Mesenchymal stem cell (in vitro differentiated cells and primary cell): ENCODE data around the gene PPY.
"Not testable (repeated sequence)": the region's sequence is repeated elsewhere in the genome, so short reads cannot be mapped to it uniquely, and the experiment has no call there.

Source experiments
- DNase-seq: peaks from one replicate; pipeline ENCODE4 v3.0.0-alpha.2; 2013
- H2AFZ ChIP-seq: one replicate; pipeline ENCODE4 v1.6.1; 2013; ENCODE audit warnings: low read depth, mild to moderate bottlenecking, control low read depth, inconsistent platforms, low read length, moderate library complexity
- H2AK5ac ChIP-seq: 2 replicates; pipeline ENCODE4 v1.6.1; 2013; ENCODE audit warnings: low read length, moderate library complexity, mild to moderate bottlenecking, inconsistent platforms; ENCODE audit not compliant: severe bottlenecking
- H2BK120ac ChIP-seq: one replicate; pipeline ENCODE4 v1.6.1; 2013; ENCODE audit warnings: low read depth, mild to moderate bottlenecking, inconsistent platforms, low read length, moderate library complexity
- H2BK12ac ChIP-seq, 2 experiments: one replicate each; pipeline ENCODE4 v1.6.1; 2013; ENCODE audit warnings: inconsistent platforms in 2 of 2, low read length in 2 of 2, mild to moderate bottlenecking in 2 of 2, moderate library complexity in 2 of 2, control low read depth in 1 of 2
- H2BK15ac ChIP-seq: one replicate; pipeline ENCODE4 v1.6.1; 2013; ENCODE audit warnings: mild to moderate bottlenecking, low read depth, inconsistent platforms; ENCODE audit not compliant: poor library complexity, severe bottlenecking
- H2BK5ac ChIP-seq: 2 replicates; pipeline ENCODE4 v1.6.1; 2013; ENCODE audit warnings: low read depth, mild to moderate bottlenecking, low read length, control low read depth, inconsistent platforms; ENCODE audit not compliant: poor library complexity, severe bottlenecking
- H3K14ac ChIP-seq, 2 experiments: one replicate each; pipeline ENCODE4 v1.6.1; 2013; ENCODE audit warnings: inconsistent platforms in 2 of 2, low read length in 2 of 2, control low read depth in 1 of 2, mild to moderate bottlenecking in 1 of 2, moderate library complexity in 1 of 2
- H3K18ac ChIP-seq, 2 experiments: one replicate each; pipeline ENCODE4 v1.6.1; 2013; ENCODE audit warnings: inconsistent platforms in 2 of 2, low read length in 2 of 2, control low read depth in 1 of 2, low read depth in 1 of 2, mild to moderate bottlenecking in 1 of 2
- H3K23ac ChIP-seq, 2 experiments: one replicate each; pipeline ENCODE4 v1.6.1; 2013; ENCODE audit warnings: inconsistent platforms in 2 of 2, low read length in 2 of 2, mild to moderate bottlenecking in 2 of 2, moderate library complexity in 2 of 2, control low read depth in 1 of 2
- H3K27ac ChIP-seq: 2 replicates; pipeline ENCODE4 v1.5.1; 2013; ENCODE audit warnings: mild to moderate bottlenecking, moderate library complexity, low read length, control low read depth, inconsistent platforms; ENCODE audit not compliant: poor library complexity, severe bottlenecking
- H3K27me3 ChIP-seq, 2 experiments: 2 replicates each; pipeline versions ENCODE4 v1.6.1 to v1.7.0; 2013; ENCODE audit warnings: low read length in 2 of 2, mild to moderate bottlenecking in 2 of 2, moderate library complexity in 2 of 2, control low read depth in 1 of 2, inconsistent platforms in 1 of 2; ENCODE audit not compliant: control insufficient read depth in 1 of 2, insufficient read depth in 1 of 2
- H3K36me3 ChIP-seq, 2 experiments: 2 replicates each; pipeline versions ENCODE4 v1.6.1 to v1.7.0; 2013; ENCODE audit warnings: low read length in 2 of 2, control low read depth in 1 of 2, inconsistent platforms in 1 of 2, low read depth in 1 of 2, mild to moderate bottlenecking in 1 of 2; ENCODE audit not compliant: insufficient read depth in 2 of 2, control insufficient read depth in 1 of 2
- H3K4ac ChIP-seq, 2 experiments: one replicate each; pipeline ENCODE4 v1.6.1; 2013; ENCODE audit warnings: inconsistent platforms in 2 of 2, low read length in 2 of 2, mild to moderate bottlenecking in 2 of 2, moderate library complexity in 2 of 2, control low read depth in 1 of 2, low read depth in 1 of 2
- H3K4me1 ChIP-seq: 2 replicates; pipeline ENCODE4 v1.6.1; 2013; ENCODE audit warnings: low read depth, low read length, control low read depth; ENCODE audit not compliant: control insufficient read depth, insufficient read depth
- H3K4me2 ChIP-seq: 2 replicates; pipeline ENCODE4 v1.6.1; 2013; ENCODE audit warnings: low read length, mild to moderate bottlenecking, inconsistent platforms; ENCODE audit not compliant: poor library complexity, severe bottlenecking
- H3K4me3 ChIP-seq, 2 experiments: 2 replicates each; pipeline versions ENCODE4 v1.5.1 to v1.7.0; 2013; ENCODE audit warnings: low read length in 2 of 2, mild to moderate bottlenecking in 2 of 2, control low read depth in 1 of 2, low read depth in 1 of 2; ENCODE audit not compliant: insufficient read depth in 1 of 2
- H3K79me1 ChIP-seq: replicated peaks from 2 replicates; pipeline ENCODE4 v1.6.1; 2013; ENCODE audit warnings: mild to moderate bottlenecking, control low read depth, low read length, inconsistent platforms; ENCODE audit not compliant: poor library complexity, severe bottlenecking
- H3K9ac ChIP-seq: 2 replicates; pipeline ENCODE4 v1.7.0; 2013; ENCODE audit warnings: mild to moderate bottlenecking, low read length, moderate library complexity
- H3K9me3 ChIP-seq: 2 replicates; pipeline ENCODE4 v1.7.0; 2013; ENCODE audit warnings: mild to moderate bottlenecking, low read length; ENCODE audit not compliant: control insufficient read depth
- H4K8ac ChIP-seq: one replicate; pipeline ENCODE4 v1.6.1; 2013; ENCODE audit warnings: inconsistent platforms, mild to moderate bottlenecking, low read length, moderate library complexity
- H4K91ac ChIP-seq: one replicate; pipeline ENCODE4 v1.6.1; 2013; ENCODE audit warnings: mild to moderate bottlenecking, low read length, inconsistent platforms
- WGBS: methylation state at CpG from one replicate; pipeline ENCODE4 v1.1.7; 2013; ENCODE audit warnings: mixed read lengths; 5-methylcytosine and 5-hydroxymethylcytosine counted together

The PPY gene

DNA sequence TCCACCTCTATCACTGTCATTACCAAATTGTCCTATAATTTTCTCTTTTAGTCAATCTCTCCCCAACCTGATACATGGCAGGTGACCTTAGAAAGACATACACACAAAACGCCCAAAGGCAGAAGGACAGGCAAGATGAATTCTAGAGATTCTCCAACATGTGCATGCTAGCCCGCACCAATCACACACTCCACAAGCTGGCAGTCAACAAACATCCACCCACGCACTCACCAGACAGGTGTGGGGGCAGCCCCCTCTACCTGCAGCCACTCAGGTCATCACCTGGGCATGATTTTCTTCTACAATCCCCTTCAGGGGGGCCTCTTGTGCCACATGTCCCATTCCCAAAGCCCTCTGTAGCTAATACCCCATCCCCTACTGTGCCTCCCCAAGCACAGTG is 44.4 kb downstream of the PPY start:
- H2BK12ac ChIP-seq, result no peak overlapping the region
- no peak overlapping the region for H3K23ac ChIP-seq
- H2AK5ac ChIP-seq, result no peak overlapping the region
- H3K14ac ChIP-seq, result no peak overlapping the region
- no peak overlapping the region for H2BK15ac ChIP-seq
- no peak overlapping the region for H3K4me2 ChIP-seq
- H3K18ac ChIP-seq, result no peak overlapping the region
- H4K8ac ChIP-seq, result no peak overlapping the region
- H3K36me3 ChIP-seq, result no peaks in the 10 kb centered on the region
- H3K27ac ChIP-seq, result no peak overlapping the region
- no peak overlapping the region for H3K9ac ChIP-seq
- WGBS, result 86% methylated on average over 3 of the region's 3 CpGs
- no peak overlapping the region for H2BK120ac ChIP-seq
- peaks cover 0 to 28% of the 10 kb centered on the region in 2 experiments for H3K27me3 ChIP-seq
- no peak overlapping the region for H3K4ac ChIP-seq
- H3K79me1 ChIP-seq, result no peaks in the 10 kb centered on the region
- no peaks in the 10 kb centered on the region for H3K9me3 ChIP-seq
- DNase-seq, result no peak
- no peak overlapping the region for H3K4me3 ChIP-seq
- peaks cover 17% of the 10 kb centered on the region for H3K4me1 ChIP-seq
- no peak overlapping the region for H2BK5ac ChIP-seq
- no peak overlapping the region for H2AFZ ChIP-seq
- no peak overlapping the region for H4K91ac ChIP-seq

DNA sequence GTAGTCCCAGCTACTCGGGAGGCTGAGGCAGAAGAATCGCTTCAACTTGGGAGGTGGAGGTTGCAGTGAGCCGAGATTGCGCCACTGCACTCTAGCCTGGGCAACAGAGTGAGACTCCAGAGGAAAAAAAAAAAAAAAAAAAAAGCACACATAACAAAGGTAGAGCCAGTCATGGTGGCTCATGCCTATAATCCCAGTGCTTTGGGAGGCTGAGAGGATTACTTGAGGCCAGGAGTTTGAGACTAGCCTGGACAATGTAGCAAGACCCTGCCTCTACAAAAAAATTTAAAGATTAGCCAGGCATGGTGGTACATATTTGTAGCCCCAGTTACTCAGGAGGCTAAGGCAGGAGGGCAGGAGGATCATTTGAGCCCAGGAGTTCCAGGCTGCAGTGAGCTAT is 47.8 kb downstream of the PPY start:
- peaks cover 0 to 11% of the 10 kb centered on the region in 2 experiments for H3K27me3 ChIP-seq
- not testable (repeated sequence) for DNase-seq, H3K4me2 ChIP-seq, H3K4me3 ChIP-seq, H3K4me1 ChIP-seq, H3K18ac ChIP-seq, H3K79me1 ChIP-seq, H3K9ac ChIP-seq, H3K23ac ChIP-seq, H2BK15ac ChIP-seq, H2BK5ac ChIP-seq, H2BK12ac ChIP-seq, H3K4ac ChIP-seq, H3K14ac ChIP-seq, H3K9me3 ChIP-seq, H4K91ac ChIP-seq, H2BK120ac ChIP-seq, H2AK5ac ChIP-seq, H4K8ac ChIP-seq, H3K36me3 ChIP-seq, H3K27ac ChIP-seq, H2AFZ ChIP-seq
- 100% methylated on average over 4 of the region's 4 CpGs for WGBS

GRCh38 chr17:43892647-43892952 is 49.7 kb downstream of the PPY start:
- Histone ChIP-seq H3K4me3 (no peak overlapping the region), H3K36me3 (no peaks in the 10 kb centered on the region), H4K8ac (no peak overlapping the region), H3K4me2 (no peak overlapping the region), H3K79me1 (no peaks in the 10 kb centered on the region), H3K9ac (no peak overlapping the region), H3K14ac (no peak overlapping the region), H2BK120ac (no peak overlapping the region), H3K4ac (no peak overlapping the region), H4K91ac (no peak overlapping the region), H3K27me3 (peaks cover 0 to 17% of the 10 kb centered on the region in 2 experiments), H3K18ac (no peak overlapping the region), H3K27ac (no peak overlapping the region), H2AFZ (no peak overlapping the region), H2BK12ac (no peak overlapping the region), H2BK15ac (no peak overlapping the region), H2BK5ac (no peak overlapping the region), H3K9me3 (no peaks in the 10 kb centered on the region), H2AK5ac (no peak overlapping the region), H3K4me1 (peaks cover 2% of the 10 kb centered on the region), H3K23ac (no peak overlapping the region)
- no peak for DNase-seq
- WGBS, result 24% methylated on average over 4 of the region's 4 CpGs

DNA sequence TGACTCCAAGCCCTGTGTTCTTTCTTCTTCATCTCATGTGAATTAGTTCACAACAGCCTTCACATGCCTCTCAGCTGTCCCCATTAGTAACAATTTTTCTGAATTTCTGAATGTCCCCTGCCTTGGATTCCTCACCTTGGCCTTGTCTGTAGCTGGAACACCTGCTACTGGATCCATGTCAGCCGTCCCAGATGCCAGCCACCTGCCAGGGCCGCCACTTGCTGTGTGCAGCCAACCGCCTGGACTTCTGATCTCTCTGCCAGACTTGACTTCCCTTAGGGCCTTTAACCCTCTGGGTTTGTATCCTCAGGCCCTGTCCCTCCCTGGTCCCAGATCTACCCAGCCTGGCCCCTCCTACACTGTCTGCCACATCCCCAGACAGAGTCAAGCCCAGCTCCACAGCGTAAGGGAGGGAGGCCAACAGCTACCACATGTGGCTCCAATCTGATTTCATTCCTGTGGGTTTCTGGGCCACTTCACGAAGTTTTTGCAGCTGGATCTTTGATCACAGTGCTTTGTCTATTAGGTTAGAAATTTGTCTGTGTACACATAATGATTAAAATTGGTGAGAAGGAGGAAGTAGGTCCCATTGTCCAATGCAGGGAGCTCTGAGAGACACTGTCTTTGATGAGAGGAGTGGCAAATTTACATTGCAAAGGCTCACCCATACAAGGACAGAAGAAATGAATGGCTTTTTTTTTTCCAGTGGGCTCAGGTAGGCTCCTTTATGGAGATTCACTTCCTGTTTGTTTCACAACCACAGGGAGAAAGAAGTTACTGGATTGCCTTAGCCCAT is 50.2 kb downstream of the PPY start:
- Histone ChIP-seq H2BK12ac (no peak overlapping the region), H3K18ac (no peak overlapping the region), H3K27ac (no peak overlapping the region), H3K14ac (no peak overlapping the region), H2AK5ac (no peak overlapping the region), H3K4me1 (peaks cover 2% of the 10 kb centered on the region), H3K4ac (no peak overlapping the region), H3K4me3 (no peak overlapping the region), H3K9me3 (no peaks in the 10 kb centered on the region), H2BK5ac (no peak overlapping the region), H2BK15ac (no peak overlapping the region), H2BK120ac (no peak overlapping the region), H3K79me1 (no peaks in the 10 kb centered on the region), H4K91ac (no peak overlapping the region), H2AFZ (no peak overlapping the region), H4K8ac (no peak overlapping the region), H3K36me3 (no peaks in the 10 kb centered on the region), H3K27me3 (peaks cover 0 to 17% of the 10 kb centered on the region in 2 experiments), H3K4me2 (no peak overlapping the region), H3K9ac (no peak overlapping the region), H3K23ac (no peak overlapping the region)
- 83% methylated on average over 5 of the region's 5 CpGs for WGBS
- no peak for DNase-seq
